Endothelial cell of hepatic sinusoid (primary cell): ENCODE results near the gene TMEM273.

Experiments used
- in situ Hi-C: cut with HindIII; loops from 2 replicates; pipeline ENCODE4 v1.10.0; 2017; ENCODE audit warnings: low sequenced_read_pairs

TMEM273 gene

GRCh38 chr10:49123981-49124950 lies 63.9 kb downstream of the TMEM273 start:
- in situ Hi-C loops: no loop called here

GRCh38 chr10:49120911-49121310 lies 67.3 kb downstream of the TMEM273 start:
- in situ Hi-C loops: no loop called here

GRCh38 chr10:49119746-49120145 lies 68.4 kb downstream of the TMEM273 start:
- in situ Hi-C loops: no loop called here

- in situ Hi-C loops: no loop called here
These were observed 69.6 kb downstream of the TMEM273 start for GRCh38 chr10:49118430-49119074.

GRCh38 chr10:49117376-49118070 lies 70.7 kb downstream of the TMEM273 start:
- in situ Hi-C loops: no loop called here

GRCh38 chr10:49116509-49117375 lies 71.4 kb downstream of the TMEM273 start:
- in situ Hi-C loops: no loop called here

- in situ Hi-C loops: no loop called here
These were observed 72.2 kb downstream of the TMEM273 start for GRCh38 chr10:49115796-49116508.

GRCh38 chr10:49115015-49115795 lies 73.0 kb downstream of the TMEM273 start, which contains the start of gene VSTM4:
TSS of gene VSTM4 (minus strand) at chr10:49115522. CDS start at chr10:49115485, 37 bp downstream.
- in situ Hi-C loops: no loop called here

- in situ Hi-C loops: no loop called here
These were observed 73.5 kb downstream of the TMEM273 start for GRCh38 chr10:49114718-49115014.

GRCh38 chr10:49113741-49114141 lies 74.5 kb downstream of the TMEM273 start:
- in situ Hi-C loops: no loop called here

GRCh38 chr10:49112851-49113250 lies 75.3 kb downstream of the TMEM273 start:
- in situ Hi-C loops: no loop called here

GRCh38 chr10:49112098-49112497 lies 76.1 kb downstream of the TMEM273 start:
- in situ Hi-C loops: no loop called here

- in situ Hi-C loops: no loop called here
These were observed 76.9 kb downstream of the TMEM273 start for GRCh38 chr10:49111320-49111698.

- in situ Hi-C loops: no loop called here
These were observed 77.4 kb downstream of the TMEM273 start for GRCh38 chr10:49110684-49111319.

- in situ Hi-C loops: no loop called here
These were observed 78.4 kb downstream of the TMEM273 start for GRCh38 chr10:49109669-49110340.

GRCh38 chr10:49108656-49109055 lies 79.5 kb downstream of the TMEM273 start:
- in situ Hi-C loops: no loop called here

- in situ Hi-C loops: no loop called here
These were observed 80.3 kb downstream of the TMEM273 start for GRCh38 chr10:49107887-49108267.
